ENCODE results near the gene F8.

DNA sequence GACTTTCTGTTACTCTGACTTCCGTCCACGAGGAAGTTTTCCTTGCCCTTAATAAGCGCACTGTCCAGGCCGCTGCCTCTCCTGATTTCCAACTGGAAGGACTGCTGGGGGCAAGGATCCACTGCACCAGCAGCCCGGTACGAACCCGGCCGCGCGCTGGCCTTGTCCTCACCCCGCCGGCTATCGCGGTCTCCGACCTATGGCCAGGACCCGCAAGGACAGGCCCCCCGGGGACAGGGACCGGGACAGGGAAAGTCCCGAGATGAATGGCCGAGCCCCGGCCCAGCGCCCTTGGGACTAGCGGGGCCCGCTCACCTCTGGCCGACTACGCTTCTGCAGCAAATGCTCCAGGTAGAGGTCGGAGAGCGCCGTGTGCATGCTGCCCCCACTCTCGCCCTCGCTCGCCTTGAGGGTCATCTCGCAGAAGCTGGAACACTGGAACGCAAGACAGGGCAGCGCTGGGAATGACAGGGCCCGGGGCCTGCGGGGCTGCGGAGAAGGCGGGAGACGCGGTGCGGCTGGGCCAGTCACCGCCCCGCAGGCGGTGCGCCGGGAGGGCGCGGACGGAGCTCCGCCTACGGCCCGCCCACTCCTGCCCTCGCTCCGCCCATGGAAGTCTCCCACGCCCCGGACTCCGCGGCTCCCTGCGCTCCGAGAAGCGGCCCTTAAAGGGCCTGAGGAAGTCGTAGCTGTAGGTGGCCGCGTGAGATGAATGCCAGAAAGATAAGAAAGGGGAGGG is 217.4 kb downstream of the F8 start, which contains the start of gene MPP1:
- TF ChIP-seq, protein P1, sequence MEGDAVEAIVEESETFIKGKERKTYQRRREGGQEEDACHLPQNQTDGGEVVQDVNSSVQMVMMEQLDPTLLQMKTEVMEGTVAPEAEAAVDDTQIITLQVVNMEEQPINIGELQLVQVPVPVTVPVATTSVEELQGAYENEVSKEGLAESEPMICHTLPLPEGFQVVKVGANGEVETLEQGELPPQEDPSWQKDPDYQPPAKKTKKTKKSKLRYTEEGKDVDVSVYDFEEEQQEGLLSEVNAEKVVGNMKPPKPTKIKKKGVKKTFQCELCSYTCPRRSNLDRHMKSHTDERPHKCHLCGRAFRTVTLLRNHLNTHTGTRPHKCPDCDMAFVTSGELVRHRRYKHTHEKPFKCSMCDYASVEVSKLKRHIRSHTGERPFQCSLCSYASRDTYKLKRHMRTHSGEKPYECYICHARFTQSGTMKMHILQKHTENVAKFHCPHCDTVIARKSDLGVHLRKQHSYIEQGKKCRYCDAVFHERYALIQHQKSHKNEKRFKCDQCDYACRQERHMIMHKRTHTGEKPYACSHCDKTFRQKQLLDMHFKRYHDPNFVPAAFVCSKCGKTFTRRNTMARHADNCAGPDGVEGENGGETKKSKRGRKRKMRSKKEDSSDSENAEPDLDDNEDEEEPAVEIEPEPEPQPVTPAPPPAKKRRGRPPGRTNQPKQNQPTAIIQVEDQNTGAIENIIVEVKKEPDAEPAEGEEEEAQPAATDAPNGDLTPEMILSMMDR (IDR thresholded peaks at IDR 0.05; ENCODE audit: low read length) = no peak
- TF ChIP-seq EZH2 (IDR thresholded peaks at IDR 0.05; ENCODE audit: borderline replicate concordance, low read length) = no peak
